ENCODE measurements around the gene ADGRG1.

The ADGRG1 gene

DNA sequence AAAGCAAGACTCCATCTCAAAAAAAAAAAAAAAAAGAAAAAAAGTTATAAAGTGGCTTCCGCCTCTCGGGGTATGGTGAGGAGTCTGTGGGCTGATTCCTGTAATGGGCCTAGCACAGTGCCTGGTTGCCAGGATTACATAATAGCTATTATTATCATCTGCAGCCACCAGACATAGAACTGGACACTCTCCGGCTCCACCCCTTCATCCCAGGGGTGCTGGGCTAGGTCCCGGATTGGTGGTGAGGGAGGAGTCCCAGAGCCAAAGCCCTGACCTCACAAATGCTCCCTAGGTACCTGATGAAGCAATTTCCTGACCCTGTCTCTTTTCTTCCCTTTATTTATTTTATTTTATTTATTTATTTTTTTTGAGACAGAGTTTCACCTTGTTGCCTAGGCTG is 11.6 kb upstream of the ADGRG1 start:
- TF ChIP-seq KLF9 (tag by site-specific recombination; IDR thresholded peaks at IDR 0.05; ENCODE audit: low read depth) (no peak), WT1 (tag by site-specific recombination; IDR thresholded peaks at IDR 0.05) (no peak), KLF16 (tag by site-specific recombination; IDR thresholded peaks at IDR 0.05) (no peak), ZNF16 (tag by site-specific recombination; IDR thresholded peaks at IDR 0.05; ENCODE audit: low read depth) (no peak), ZSCAN16 (tag by site-specific recombination; IDR thresholded peaks at IDR 0.05) (no peak)
- H3K4me1 ChIP-seq (ENCODE audit: control insufficient read depth, insufficient read depth, low read length) = no peaks in the 10 kb centered on the region
- POLR2A ChIA-PET = interaction anchor here (0.7 kb wide), 1 partner anchor 513 kb away, joined by 4 read pairs; no protein-coding TSS in a partner anchor
- H3K36me3 ChIP-seq (ENCODE audit: control insufficient read depth in 2 of 2, insufficient read depth in 1 of 2, low read length in 2 of 2) = no peaks in the 10 kb centered on the region
- CTCF ChIA-PET = interaction anchor here (1.6 kb wide), 1 partner anchor 32 kb away, joined by 5 read pairs; no protein-coding TSS in a partner anchor
- H3K27ac ChIP-seq (ENCODE audit: extremely low read depth, low read depth, low read length) = no peak overlapping the region
- H3K9me3 ChIP-seq (ENCODE audit: control insufficient read depth, insufficient read depth, low read depth, low read length) = no peaks in the 10 kb centered on the region
- H3K4me3 ChIP-seq (ENCODE audit: low read depth, low read length) = no peak overlapping the region

DNA sequence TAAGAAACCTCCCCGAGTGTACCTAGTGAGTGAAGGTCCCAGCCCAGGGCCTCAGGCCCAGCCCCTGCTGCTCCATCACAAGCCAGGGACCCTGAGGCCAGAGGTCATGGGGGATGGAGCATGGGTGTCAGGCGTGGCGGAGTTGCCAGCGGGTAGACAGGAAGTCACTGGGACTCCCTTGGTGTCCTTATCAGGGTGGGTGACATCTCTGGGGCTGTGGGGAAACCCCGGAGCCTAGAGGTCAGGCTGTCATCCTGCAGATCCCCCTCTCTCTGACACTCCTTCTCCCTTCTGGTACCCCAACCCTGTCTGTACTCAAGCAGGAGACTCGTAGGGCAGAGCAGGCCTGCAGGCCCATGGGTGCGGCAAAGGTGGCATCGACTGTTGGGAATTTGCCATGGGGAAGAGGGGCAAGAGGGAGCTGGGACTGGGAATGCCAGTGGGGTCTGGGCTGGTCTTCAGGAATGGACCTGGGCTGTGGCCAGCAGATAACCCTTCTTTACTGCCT is 10.8 kb upstream of the ADGRG1 start:
- Histone ChIP-seq H3K36me3 (ENCODE audit: control insufficient read depth in 2 of 2, insufficient read depth in 1 of 2, low read length in 2 of 2) (no peaks in the 10 kb centered on the region), H3K9me3 (ENCODE audit: control insufficient read depth, insufficient read depth, low read depth, low read length) (no peaks in the 10 kb centered on the region), H3K27ac (ENCODE audit: extremely low read depth, low read depth, low read length) (no peak overlapping the region), H3K4me1 (ENCODE audit: control insufficient read depth, insufficient read depth, low read length) (no peaks in the 10 kb centered on the region), H3K4me3 (ENCODE audit: low read depth, low read length) (no peak overlapping the region)
- ChIA-PET POLR2A (interaction anchor here (0.7 kb wide), 1 partner anchor 20 kb away, joined by 3 read pairs; no protein-coding TSS in a partner anchor), CTCF (interaction anchor here (0.6 to 1.6 kb wide), 3 partner anchors 17 to 304 kb away, joined by 3 to 5 read pairs (median 4); no protein-coding TSS in a partner anchor)
- no peak for TF ChIP-seq ZNF776 (tag by site-specific recombination; IDR thresholded peaks at IDR 0.05; ENCODE audit: borderline replicate concordance)
- no peak for TF ChIP-seq KLF16 (tag by site-specific recombination; IDR thresholded peaks at IDR 0.05)
- no peak for TF ChIP-seq ZNF140 (tag by site-specific recombination; IDR thresholded peaks at IDR 0.05)
- no peak for TF ChIP-seq ZFP69B (tag by site-specific recombination; IDR thresholded peaks at IDR 0.05)
- no peak for TF ChIP-seq ZNF394 (tag by site-specific recombination; IDR thresholded peaks at IDR 0.05; ENCODE audit: borderline replicate concordance)
- TF ChIP-seq, protein P1, sequence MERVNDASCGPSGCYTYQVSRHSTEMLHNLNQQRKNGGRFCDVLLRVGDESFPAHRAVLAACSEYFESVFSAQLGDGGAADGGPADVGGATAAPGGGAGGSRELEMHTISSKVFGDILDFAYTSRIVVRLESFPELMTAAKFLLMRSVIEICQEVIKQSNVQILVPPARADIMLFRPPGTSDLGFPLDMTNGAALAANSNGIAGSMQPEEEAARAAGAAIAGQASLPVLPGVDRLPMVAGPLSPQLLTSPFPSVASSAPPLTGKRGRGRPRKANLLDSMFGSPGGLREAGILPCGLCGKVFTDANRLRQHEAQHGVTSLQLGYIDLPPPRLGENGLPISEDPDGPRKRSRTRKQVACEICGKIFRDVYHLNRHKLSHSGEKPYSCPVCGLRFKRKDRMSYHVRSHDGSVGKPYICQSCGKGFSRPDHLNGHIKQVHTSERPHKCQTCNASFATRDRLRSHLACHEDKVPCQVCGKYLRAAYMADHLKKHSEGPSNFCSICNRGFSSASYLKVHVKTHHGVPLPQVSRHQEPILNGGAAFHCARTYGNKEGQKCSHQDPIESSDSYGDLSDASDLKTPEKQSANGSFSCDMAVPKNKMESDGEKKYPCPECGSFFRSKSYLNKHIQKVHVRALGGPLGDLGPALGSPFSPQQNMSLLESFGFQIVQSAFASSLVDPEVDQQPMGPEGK (tag by site-specific recombination; IDR thresholded peaks at IDR 0.05) = no peak
- TF ChIP-seq ZNF366 (tag by site-specific recombination; conservative IDR thresholded peaks at IDR 0.05) = no peak
- TF ChIP-seq ZNF335 (tag by site-specific recombination; conservative IDR thresholded peaks at IDR 0.05) = no peak
- TF ChIP-seq, protein P2, sequence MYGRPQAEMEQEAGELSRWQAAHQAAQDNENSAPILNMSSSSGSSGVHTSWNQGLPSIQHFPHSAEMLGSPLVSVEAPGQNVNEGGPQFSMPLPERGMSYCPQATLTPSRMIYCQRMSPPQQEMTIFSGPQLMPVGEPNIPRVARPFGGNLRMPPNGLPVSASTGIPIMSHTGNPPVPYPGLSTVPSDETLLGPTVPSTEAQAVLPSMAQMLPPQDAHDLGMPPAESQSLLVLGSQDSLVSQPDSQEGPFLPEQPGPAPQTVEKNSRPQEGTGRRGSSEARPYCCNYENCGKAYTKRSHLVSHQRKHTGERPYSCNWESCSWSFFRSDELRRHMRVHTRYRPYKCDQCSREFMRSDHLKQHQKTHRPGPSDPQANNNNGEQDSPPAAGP (tag by site-specific recombination; IDR thresholded peaks at IDR 0.05) = no peak
- no peak for TF ChIP-seq ZNF184 (tag by site-specific recombination; IDR thresholded peaks at IDR 0.05)

DNA sequence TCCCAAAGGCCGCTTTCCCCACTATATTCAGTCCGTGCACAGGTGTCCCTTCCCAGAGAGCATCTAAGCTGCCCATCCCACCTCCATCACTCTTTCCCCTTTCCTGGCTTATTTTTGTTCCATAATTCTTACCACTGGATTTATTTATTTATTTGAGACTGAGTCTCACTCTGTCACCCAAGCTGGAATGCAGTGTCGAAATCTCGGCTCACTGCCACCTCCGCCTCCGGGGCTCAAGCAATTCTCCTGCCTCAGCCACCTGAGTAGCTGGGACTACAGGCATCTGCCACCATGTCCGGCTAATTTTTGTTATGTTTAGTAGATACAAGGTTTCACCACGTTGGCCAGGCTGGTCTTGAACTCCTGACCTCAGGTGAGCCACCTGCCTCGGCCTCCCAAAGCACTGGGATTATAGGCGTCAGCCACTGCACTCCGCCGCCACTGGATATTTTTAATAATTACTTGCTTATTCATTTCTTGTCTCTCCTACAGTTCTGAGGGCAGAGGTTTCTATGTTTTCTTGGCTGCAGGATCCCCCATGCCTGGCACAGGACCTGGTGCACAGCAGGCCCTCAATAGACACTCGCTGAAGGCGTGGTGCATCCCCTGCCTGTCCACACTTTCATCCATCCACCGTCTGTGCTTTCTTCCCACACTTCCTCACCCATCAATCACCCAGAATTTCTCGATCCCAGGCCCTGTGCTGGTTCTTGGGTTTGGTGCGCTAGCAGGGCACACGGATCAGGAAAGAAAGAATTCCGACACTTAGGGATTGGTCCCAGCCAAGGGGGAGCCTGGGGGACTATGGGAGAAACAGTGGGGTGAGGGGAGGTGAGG is 9.9 kb upstream of the ADGRG1 start:
- no peaks in the 10 kb centered on the region for H3K4me1 ChIP-seq (ENCODE audit: control insufficient read depth, insufficient read depth, low read length)
- no peaks in the 10 kb centered on the region for H3K9me3 ChIP-seq (ENCODE audit: control insufficient read depth, insufficient read depth, low read depth, low read length)
- H3K27ac ChIP-seq (ENCODE audit: extremely low read depth, low read depth, low read length) = no peak overlapping the region
- no peaks in the 10 kb centered on the region for H3K36me3 ChIP-seq (ENCODE audit: control insufficient read depth in 2 of 2, insufficient read depth in 1 of 2, low read length in 2 of 2)
- POLR2A ChIA-PET = interaction anchor here (0.7 kb wide), 1 partner anchor 19 kb away, joined by 3 read pairs; no protein-coding TSS in a partner anchor
- no peak overlapping the region for H3K4me3 ChIP-seq (ENCODE audit: low read depth, low read length)
- CTCF ChIA-PET = interaction anchor here (0.6 to 1.8 kb wide), 4 partner anchors 18 to 303 kb away, joined by 3 to 7 read pairs (median 4); no protein-coding TSS in a partner anchor
- no peak for TF ChIP-seq FEZF1 (tag by site-specific recombination; IDR thresholded peaks at IDR 0.05)
- TF ChIP-seq, protein P3, sequence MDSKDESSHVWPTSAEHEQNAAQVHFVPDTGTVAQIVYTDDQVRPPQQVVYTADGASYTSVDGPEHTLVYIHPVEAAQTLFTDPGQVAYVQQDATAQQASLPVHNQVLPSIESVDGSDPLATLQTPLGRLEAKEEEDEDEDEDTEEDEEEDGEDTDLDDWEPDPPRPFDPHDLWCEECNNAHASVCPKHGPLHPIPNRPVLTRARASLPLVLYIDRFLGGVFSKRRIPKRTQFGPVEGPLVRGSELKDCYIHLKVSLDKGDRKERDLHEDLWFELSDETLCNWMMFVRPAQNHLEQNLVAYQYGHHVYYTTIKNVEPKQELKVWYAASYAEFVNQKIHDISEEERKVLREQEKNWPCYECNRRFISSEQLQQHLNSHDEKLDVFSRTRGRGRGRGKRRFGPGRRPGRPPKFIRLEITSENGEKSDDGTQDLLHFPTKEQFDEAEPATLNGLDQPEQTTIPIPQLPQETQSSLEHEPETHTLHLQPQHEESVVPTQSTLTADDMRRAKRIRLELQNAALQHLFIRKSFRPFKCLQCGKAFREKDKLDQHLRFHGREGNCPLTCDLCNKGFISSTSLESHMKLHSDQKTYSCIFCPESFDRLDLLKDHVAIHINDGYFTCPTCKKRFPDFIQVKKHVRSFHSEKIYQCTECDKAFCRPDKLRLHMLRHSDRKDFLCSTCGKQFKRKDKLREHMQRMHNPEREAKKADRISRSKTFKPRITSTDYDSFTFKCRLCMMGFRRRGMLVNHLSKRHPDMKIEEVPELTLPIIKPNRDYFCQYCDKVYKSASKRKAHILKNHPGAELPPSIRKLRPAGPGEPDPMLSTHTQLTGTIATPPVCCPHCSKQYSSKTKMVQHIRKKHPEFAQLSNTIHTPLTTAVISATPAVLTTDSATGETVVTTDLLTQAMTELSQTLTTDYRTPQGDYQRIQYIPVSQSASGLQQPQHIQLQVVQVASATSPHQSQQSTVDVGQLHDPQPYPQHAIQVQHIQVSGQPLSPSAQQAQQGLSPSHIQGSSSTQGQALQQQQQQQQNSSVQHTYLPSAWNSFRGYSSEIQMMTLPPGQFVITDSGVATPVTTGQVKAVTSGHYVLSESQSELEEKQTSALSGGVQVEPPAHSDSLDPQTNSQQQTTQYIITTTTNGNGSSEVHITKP (tag by site-specific recombination; IDR thresholded peaks at IDR 0.05) = no peak
- no peak for TF ChIP-seq ZNF133 (tag by site-specific recombination; IDR thresholded peaks at IDR 0.05)
- TF ChIP-seq YY2 (tag by site-specific recombination; IDR thresholded peaks at IDR 0.05) = no peak
- no peak for TF ChIP-seq ZNF426 (tag by site-specific recombination; IDR thresholded peaks at IDR 0.05)
- no peak for TF ChIP-seq ZNF214 (tag by site-specific recombination; IDR thresholded peaks at IDR 0.05; ENCODE audit: borderline replicate concordance)
- no peak for TF ChIP-seq ZNF433 (tag by site-specific recombination; IDR thresholded peaks at IDR 0.05; ENCODE audit: low read depth)
- no peak for TF ChIP-seq ZNF239 (tag by site-specific recombination; IDR thresholded peaks at IDR 0.05)
- no peak for TF ChIP-seq ZNF354C (tag by site-specific recombination; IDR thresholded peaks at IDR 0.05; ENCODE audit: borderline replicate concordance, low read depth)
